Hematopoietic multipotent progenitor cell treated with erythropoietin and hydrocortisone succinate and interleukin-3 and kit ligand, for 6 days (in vitro differentiated cells): Measurements from ENCODE around the gene POLD2.
A peak's percentile ranks its signal among the peaks of the same experiment; 100 is the strongest.

ENCODE experiments used
- DNase-seq: peaks from one replicate; pipeline ENCODE4 v3.0.0-alpha.2; 2015

Gene POLD2

GRCh38 chr7:44079331-44080021, 43.9 kb downstream of the POLD2 start:
- DNase-seq, result no peak

GRCh38 chr7:44078521-44078920, 44.8 kb downstream of the POLD2 start:
- no peak for DNase-seq

DNA sequence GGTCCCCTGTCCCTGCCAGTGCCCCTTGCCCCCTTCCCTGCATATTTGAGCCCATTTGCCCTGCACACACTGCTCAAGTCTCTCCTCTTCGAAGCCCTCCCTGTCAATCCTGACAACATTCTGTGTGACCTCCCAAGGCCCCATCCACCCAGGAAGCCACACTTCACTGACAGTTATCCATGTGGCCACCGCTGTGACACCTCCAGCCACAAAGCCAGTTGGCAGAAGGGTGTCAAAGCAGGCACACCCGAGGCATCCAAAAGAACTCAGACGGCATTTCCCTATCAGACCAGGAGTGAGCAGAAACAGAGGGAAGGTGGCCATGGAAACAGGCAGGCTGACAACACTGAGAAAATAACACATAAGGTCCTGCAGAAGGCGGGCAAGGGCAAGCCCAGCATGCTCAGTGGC, 45.7 kb downstream of the POLD2 start:
- no peak for DNase-seq

DNA sequence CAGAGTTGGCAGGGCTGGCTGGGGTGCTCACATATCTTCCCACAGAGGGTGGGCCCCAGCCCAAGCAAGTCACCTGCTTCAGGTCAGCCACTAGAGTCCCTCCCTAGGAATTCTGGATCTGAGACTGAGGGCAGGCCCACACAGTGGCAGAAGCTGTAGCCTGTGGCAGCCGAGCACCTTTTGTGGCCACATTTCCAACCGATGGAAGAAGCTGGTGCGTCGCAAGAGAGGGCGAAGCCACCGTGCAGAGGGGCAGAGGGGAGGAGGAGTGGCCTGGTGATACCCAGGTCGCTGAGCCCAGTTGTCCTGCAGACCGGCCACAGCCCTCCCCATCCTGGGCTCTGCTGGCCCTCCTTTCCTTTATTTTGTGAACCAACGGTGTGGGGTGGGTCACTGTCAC, 46.3 kb downstream of the POLD2 start:
- DNase-seq, result no peak

DNA sequence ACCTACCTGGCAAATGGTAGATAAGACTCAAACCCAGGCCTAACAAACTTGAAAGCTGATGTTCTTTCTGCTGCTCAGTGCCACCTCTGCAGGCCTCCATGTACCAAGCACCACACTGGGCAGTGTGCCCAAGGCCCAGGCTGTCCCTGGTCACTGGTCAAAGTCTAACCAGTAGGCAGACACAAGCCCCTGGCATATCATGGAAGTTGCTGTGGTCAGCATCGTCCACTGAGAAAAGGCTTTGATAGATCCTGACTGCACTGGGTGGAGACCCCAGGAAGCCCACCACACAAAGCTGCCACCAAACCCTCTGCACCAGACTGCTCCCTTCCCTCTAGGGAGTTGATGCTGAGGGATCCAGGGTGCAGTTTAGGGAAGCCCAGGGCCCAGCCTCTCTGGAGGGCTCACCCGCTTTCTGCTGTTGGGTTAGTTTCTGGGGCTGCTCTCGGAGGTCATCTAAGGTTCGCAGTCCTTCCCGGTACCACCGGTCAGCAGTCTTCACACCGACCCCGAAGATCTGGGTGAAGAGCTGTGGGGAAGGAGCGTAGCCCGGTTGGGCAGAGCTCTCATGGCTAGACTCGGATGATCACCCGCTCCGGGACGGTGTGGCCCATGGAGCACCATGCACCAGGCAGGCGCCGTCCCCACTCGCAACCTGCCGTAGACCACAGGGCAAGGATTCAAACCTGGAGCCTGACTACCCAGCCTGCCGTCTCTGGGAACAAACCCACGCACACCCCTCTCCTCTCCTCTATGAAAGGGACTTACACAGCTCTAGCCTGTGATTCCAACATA, 47.0 kb downstream of the POLD2 start:
- DNase-seq, result no peak

- DNase-seq, result no peak
These were observed 47.9 kb downstream of the POLD2 start for GRCh38 chr7:44075296-44076075.

DNA sequence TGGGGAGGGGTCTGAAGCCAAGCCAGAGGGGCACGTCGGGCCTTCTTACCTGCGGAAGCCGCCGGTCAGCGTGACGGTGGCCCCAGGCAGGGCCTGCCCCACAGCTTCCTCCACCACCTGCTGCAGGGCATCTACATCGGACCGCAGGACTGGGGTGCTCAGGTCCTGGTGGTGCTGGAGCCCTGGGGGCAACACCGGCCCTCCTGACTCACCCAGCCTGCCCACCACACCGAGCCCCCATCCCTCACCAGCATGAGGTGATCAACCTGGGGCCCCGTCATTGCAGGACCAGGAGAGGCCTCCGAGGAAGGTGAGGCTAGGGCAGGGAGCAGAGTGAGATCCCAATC, 49.0 kb downstream of the POLD2 start:
- no peak for DNase-seq

GRCh38 chr7:44073664-44074348, 49.5 kb downstream of the POLD2 start:
- peak; percentile 73 for DNase-seq

DNA sequence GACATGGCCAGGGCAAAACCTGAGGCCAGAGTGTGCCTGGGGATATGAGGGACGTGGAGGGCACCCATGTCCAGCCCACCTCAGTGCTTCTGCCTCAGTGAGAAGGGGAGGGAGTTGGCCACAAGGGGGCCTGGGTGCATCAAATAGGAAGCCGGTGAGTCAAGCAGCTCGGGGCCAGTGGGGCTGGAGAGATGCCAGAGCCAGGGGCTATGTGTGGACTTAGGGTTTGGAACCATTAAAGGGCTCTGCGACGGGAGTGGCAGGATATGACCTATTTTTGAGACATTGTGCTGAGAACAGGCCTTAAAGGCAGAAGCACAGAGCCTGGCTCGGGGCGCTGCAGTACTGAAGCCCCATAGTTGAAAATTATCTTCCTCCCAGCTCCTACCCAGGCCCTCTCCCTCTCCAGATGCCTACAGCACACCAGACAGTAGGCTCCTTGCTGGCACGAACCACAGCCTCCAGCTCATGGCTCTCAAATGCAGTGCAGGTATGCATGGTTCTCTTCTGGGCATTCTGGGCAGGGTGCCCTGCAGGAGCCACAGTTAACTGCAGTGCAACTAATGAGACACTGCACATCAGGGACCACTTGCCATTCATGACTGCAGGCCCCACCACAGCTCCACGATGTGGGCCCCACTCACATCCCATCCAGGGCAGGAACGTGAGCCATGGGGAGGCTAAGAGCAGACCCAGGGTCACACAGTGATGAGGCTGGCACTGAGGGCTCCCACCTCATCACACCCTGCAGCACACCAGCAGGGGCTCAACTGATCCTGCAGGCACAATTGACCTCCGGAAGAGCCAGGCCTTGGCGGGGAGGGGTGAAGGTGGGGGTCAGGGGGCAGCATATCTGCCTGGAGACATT, 50.8 kb downstream of the POLD2 start:
- DNase-seq, result peak; percentile 81

GRCh38 chr7:44071726-44072363, 51.5 kb downstream of the POLD2 start:
- no peak for DNase-seq

DNA sequence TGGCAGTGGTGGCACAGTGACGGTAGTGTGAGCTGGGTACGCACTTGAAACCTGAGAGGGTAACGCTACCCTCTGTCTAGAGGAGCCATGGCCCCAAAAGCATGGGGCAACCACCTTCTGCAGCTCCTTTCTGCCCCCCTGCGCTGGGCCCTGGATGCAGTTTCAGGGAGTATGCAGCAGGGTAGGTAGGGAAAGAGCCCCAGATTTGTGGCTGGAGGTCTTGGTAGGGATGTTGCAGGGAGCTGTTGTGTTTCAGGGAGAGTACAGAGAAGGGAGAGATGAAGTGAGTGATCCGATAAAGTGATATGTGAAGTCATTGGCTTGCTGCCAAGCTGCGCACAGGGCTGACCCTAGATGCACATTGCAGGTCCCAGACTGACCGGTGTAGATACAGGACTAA, 55.3 kb downstream of the POLD2 start:
- no peak for DNase-seq

DNA sequence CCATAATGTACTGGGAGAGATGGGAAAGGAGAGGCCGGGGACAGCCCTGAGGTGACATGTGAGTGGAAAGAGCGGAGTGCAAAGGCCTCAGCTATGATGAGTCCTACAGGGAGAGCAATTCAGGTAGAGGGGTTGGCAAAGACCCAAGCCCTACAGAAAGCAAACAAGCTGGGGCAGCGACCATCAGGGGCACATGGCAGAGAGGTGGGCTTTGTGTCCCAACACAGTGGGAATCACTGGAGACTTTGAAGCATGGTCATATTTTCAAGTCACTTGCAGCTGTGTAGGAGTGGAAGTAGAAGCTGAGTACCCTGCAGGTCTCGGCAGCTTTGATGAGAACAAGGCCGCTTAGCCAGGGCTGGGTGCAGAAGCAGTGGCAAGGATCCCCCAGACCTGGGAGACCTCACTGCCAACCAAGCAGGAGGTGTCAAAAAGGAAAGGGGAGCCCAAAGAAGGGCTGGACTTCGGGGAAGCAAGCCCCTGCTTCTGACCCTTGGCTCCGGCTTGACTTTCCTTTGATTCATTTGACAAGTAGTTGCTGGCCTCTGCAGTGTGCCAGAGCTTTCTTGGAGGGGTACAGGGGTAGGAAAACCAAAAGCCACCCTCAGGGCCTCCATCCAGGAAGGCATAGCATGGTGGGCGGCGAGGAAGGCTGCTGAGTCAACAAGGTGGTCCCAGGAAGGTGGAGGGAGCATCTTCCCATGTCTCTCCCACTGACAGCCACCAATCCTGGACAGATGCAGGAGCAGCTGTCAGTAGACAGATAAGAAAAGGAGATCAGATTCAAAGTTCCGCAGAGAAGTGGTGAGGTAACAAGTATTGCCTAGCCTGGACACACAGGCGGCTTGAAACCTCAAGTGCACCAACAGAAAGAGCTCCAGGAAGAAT, 56.0 kb downstream of the POLD2 start:
- DNase-seq, result no peak

DNA sequence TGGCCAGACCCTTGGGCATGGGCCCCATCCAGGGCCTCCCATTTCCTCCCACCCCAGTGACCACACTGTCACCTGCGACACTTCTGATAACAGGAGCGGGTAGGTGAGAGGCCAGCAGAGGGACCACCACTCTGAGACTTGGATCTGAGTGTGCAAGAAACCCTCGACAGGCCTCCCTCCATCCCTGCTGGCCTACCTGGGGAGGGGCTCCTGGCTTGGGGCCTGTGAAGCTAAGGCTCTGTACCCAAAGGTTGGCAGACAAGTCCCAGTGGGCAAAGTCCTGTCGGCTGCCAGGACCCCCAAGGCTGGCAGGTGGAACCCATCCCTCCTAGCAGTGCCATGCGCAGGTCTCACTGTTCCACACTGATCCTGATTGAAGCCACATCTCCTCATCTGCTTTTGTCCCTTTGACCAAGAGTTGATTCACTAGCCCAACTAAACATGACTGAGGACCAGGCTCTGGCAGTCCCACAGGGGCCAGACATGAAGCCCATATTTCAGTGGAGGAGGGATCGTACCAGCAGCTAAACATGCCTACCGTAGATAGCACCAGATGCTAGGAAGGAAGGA, 56.8 kb downstream of the POLD2 start:
- DNase-seq, result no peak

- DNase-seq, result no peak
These were observed 57.3 kb downstream of the POLD2 start for GRCh38 chr7:44066111-44066460.

DNA sequence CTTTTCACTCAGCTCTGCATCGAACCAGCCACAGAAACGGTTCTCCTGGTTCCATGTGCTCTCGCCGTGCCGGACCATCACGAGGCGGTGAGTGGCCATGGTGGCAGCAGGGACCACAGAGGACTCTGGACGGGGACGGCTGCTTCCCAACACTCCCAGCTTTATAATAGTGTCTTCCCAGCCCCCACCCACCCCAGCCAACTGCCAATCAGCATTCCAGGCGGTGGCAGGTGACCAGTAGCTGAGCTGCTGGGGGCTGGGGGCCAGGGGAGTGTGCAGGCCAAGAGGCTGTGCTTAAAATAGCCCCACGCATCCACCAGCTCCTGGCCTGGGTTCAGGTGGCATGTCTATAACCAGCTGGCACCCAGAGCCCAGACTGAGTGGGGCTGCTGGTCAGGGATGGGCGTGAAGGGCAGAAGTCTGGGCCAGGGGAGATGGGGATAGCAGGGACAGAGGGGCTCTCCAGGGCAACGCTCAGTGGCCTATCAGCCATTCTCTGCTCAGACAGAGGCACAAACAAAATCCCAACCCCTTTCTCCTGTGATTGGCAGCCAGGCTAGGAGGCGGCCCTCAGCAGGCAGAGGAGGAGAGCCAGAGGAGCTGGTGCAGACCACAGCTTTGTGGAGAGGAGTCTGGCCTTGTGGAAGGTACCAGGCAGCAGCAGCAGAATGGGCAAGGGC, 57.8 kb downstream of the POLD2 start, which contains the start of gene PGAM2:
TSS of gene PGAM2 (minus strand) at position 137 of the 680 bp plus-strand sequence. CDS start at position 99, 38 bp downstream.
- DNase-seq, result peak; percentile 59

- DNase-seq, result no peak
These were observed 58.4 kb downstream of the POLD2 start for GRCh38 chr7:44064791-44065430.
